Measurements from ENCODE around the gene SMURF1. TPM values are rescaled to one million over a fixed set of nuclear protein-coding genes. Genes with fewer than 3 reads are reported as not detected.
A peak's percentile ranks its signal among the peaks of the same experiment; 100 is the strongest.

Gene SMURF1
- total RNA-seq, 1 donor from 2014 or later: 10.0 TPM

- intact Hi-C loops (cut with micrococcal nuclease): no loop called here
- peak overlapping the region; percentile 78 for H3K27ac ChIP-seq (replicated peaks)
- no peak for DNase-seq
- no peaks in the 10 kb centered on the region for H3K27me3 ChIP-seq (ENCODE audit: low read depth)
- peaks cover 6% of the 10 kb centered on the region for H3K9me3 ChIP-seq (replicated peaks)
- peaks cover 70% of the 10 kb centered on the region for H3K4me1 ChIP-seq
- no peaks in the 10 kb centered on the region for H3K36me3 ChIP-seq
- no peak for TF ChIP-seq CTCF (IDR thresholded peaks at IDR 0.05; ENCODE audit: borderline replicate concordance)
- H3K4me3 ChIP-seq: no peak overlapping the region
Measured at GRCh38 chr7:99120501-99120900, 23.4 kb downstream of the SMURF1 start.

DNA sequence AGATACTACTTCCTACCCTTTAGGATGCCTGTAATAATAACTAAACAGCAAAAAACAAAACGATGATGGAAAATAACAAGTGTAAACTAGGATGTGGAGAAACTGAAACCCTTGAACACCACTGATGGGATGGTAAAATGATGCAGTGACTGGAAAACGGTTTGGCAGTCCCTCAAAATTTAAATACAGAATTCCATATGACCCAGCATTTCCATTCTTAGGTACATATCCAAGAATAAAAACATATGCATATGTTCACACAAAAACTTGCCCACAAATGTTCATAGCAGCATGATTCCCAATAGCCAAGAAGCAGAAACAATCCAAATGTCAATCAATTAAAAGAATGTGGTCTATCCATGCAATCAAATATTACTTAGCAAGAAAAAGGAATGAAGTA, 25.8 kb downstream of the SMURF1 start:
- peaks cover 45% of the 10 kb centered on the region for H3K4me1 ChIP-seq
- intact Hi-C loops (cut with micrococcal nuclease): no loop called here
- H3K9me3 ChIP-seq (replicated peaks): peaks cover 6% of the 10 kb centered on the region
- no peaks in the 10 kb centered on the region for H3K27me3 ChIP-seq (ENCODE audit: low read depth)
- no peaks in the 10 kb centered on the region for H3K36me3 ChIP-seq
- no peak for TF ChIP-seq CTCF (IDR thresholded peaks at IDR 0.05; ENCODE audit: borderline replicate concordance)
- no peak overlapping the region for H3K4me3 ChIP-seq
- H3K27ac ChIP-seq (replicated peaks): peak overlapping the region; percentile 78
- no peak for DNase-seq

- intact Hi-C loops (cut with micrococcal nuclease): no loop called here
Measured at GRCh38 chr7:99116144-99116543, 27.8 kb downstream of the SMURF1 start.

GRCh38 chr7:99115379-99115778, 28.5 kb downstream of the SMURF1 start:
- intact Hi-C loops (cut with micrococcal nuclease): no loop called here
- DNase-seq: no peak
- no peaks in the 10 kb centered on the region for H3K27me3 ChIP-seq (ENCODE audit: low read depth)
- H3K27ac ChIP-seq (replicated peaks): no peak overlapping the region
- no peak for TF ChIP-seq CTCF (IDR thresholded peaks at IDR 0.05; ENCODE audit: borderline replicate concordance)
- no peak overlapping the region for H3K4me3 ChIP-seq
- H3K4me1 ChIP-seq: peaks cover 38% of the 10 kb centered on the region
- H3K9me3 ChIP-seq (replicated peaks): peaks cover 6% of the 10 kb centered on the region
- H3K36me3 ChIP-seq: no peaks in the 10 kb centered on the region

More at GRCh38 chr7:99116144-99116543, 27.8 kb downstream of the SMURF1 start:
- H3K4me1 ChIP-seq: peaks cover 42% of the 10 kb centered on the region
- no peak for TF ChIP-seq CTCF (IDR thresholded peaks at IDR 0.05; ENCODE audit: borderline replicate concordance)
- no peaks in the 10 kb centered on the region for H3K36me3 ChIP-seq
- no peak overlapping the region for H3K27ac ChIP-seq (replicated peaks)
- no peaks in the 10 kb centered on the region for H3K27me3 ChIP-seq (ENCODE audit: low read depth)
- peaks cover 6% of the 10 kb centered on the region for H3K9me3 ChIP-seq (replicated peaks)
- no peak overlapping the region for H3K4me3 ChIP-seq
- no peak for DNase-seq

DNA sequence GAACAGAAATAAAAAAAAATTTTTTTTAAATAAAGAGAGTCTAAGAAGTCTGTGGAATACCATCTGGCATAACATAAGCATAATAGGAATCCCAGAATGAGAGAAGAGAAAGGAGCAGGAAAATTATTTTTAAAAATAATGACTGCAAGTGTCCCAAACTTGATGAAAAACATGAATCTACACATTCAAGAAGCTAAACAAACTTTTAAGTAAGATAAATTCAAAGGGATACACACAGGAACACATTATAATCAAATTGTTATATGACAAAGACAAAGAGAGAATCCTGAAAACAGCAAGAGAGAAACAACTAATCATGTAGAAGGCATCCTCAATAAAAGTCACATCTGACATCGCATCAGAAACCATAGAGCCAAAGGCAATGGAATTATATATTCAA, 30.9 kb downstream of the SMURF1 start:
- Histone ChIP-seq H3K4me3 (no peak overlapping the region), H3K36me3 (no peaks in the 10 kb centered on the region), H3K9me3 (replicated peaks) (peaks cover 6% of the 10 kb centered on the region), H3K4me1 (peaks cover 34% of the 10 kb centered on the region), H3K27ac (replicated peaks) (no peak overlapping the region), H3K27me3 (ENCODE audit: low read depth) (no peaks in the 10 kb centered on the region)
- TF ChIP-seq CTCF (IDR thresholded peaks at IDR 0.05; ENCODE audit: borderline replicate concordance): no peak
- intact Hi-C loops (cut with micrococcal nuclease): no loop called here
- DNase-seq: no peak

- peaks cover 34% of the 10 kb centered on the region for H3K4me1 ChIP-seq
- no peaks in the 10 kb centered on the region for H3K36me3 ChIP-seq
- H3K9me3 ChIP-seq (replicated peaks): peaks cover 6% of the 10 kb centered on the region
- intact Hi-C loops (cut with micrococcal nuclease): no loop called here
- DNase-seq: no peak
- no peak overlapping the region for H3K4me3 ChIP-seq
- no peak for TF ChIP-seq CTCF (IDR thresholded peaks at IDR 0.05; ENCODE audit: borderline replicate concordance)
- H3K27ac ChIP-seq (replicated peaks): no peak overlapping the region
- no peaks in the 10 kb centered on the region for H3K27me3 ChIP-seq (ENCODE audit: low read depth)
Measured at GRCh38 chr7:99112097-99112496, 31.8 kb downstream of the SMURF1 start.

All from left ventricle myocardium inferior (tissue), 1 donor.